Mesendoderm (in vitro differentiated cells): Measurements from ENCODE around the gene NPAS3.

Experiments
- DNase-seq: peaks from one replicate; pipeline ENCODE4 v3.0.0; 2013
- H2AK5ac ChIP-seq: 2 replicates; pipeline ENCODE4 v1.6.1; 2013; ENCODE audit warnings: low read length, inconsistent platforms
- H2BK120ac ChIP-seq: 2 replicates; pipeline ENCODE4 v1.6.1; 2013; ENCODE audit warnings: low read depth, mild to moderate bottlenecking, low read length, moderate library complexity, mixed read lengths
- H2BK15ac ChIP-seq: replicated peaks from 2 replicates; pipeline ENCODE4 v1.6.1; 2013; ENCODE audit warnings: low read depth, mild to moderate bottlenecking, moderate library complexity
- H2BK5ac ChIP-seq: 2 replicates; pipeline ENCODE4 v1.6.1; 2013; ENCODE audit warnings: low read length, inconsistent platforms
- H3K18ac ChIP-seq: 2 replicates; pipeline ENCODE4 v1.6.1; 2013; ENCODE audit warnings: mild to moderate bottlenecking, low read length, mixed read lengths
- H3K23ac ChIP-seq: one replicate; pipeline ENCODE4 v1.6.1; 2013; ENCODE audit warnings: low read length
- H3K27ac ChIP-seq: 2 replicates; pipeline ENCODE4 v1.5.1; 2013; ENCODE audit warnings: low read depth, mild to moderate bottlenecking, inconsistent platforms, low read length, moderate library complexity
- H3K27me3 ChIP-seq: 2 replicates; pipeline ENCODE4 v1.6.1; 2013; ENCODE audit warnings: low read length, control low read depth, mild to moderate bottlenecking, inconsistent platforms; ENCODE audit not compliant: insufficient read depth, poor library complexity
- H3K36me3 ChIP-seq: 2 replicates; pipeline ENCODE4 v1.6.1; 2013; ENCODE audit warnings: low read length, inconsistent platforms; ENCODE audit not compliant: control insufficient read depth, insufficient read depth
- H3K4ac ChIP-seq: one replicate; pipeline ENCODE4 v1.6.1; 2013; ENCODE audit warnings: low read depth, mild to moderate bottlenecking, low read length, moderate library complexity
- H3K4me1 ChIP-seq: 2 replicates; pipeline ENCODE4 v1.6.1; 2013; ENCODE audit warnings: low read depth, low read length, inconsistent platforms; ENCODE audit not compliant: control insufficient read depth
- H3K4me2 ChIP-seq: 2 replicates; pipeline ENCODE4 v1.6.1; 2013; ENCODE audit warnings: low read length
- H3K4me3 ChIP-seq: 2 replicates; pipeline ENCODE4 v1.5.1; 2013; ENCODE audit warnings: mild to moderate bottlenecking, low read length
- H3K56ac ChIP-seq: one replicate; pipeline ENCODE4 v1.6.1; 2013; ENCODE audit warnings: low read length
- H3K79me1 ChIP-seq: 2 replicates; pipeline ENCODE4 v1.6.1; 2013; ENCODE audit warnings: low read length, inconsistent platforms
- H3K79me2 ChIP-seq: 2 replicates; pipeline ENCODE4 v1.6.1; 2013; ENCODE audit warnings: mild to moderate bottlenecking, low read length; ENCODE audit not compliant: control insufficient read depth, insufficient read depth
- H3K9ac ChIP-seq: 2 replicates; pipeline ENCODE4 v1.6.1; 2013; ENCODE audit warnings: low read length, inconsistent platforms
- H4K5ac ChIP-seq: one replicate; pipeline ENCODE4 v1.6.1; 2013; ENCODE audit warnings: low read length
- H4K8ac ChIP-seq: one replicate; pipeline ENCODE4 v1.6.1; 2013; ENCODE audit warnings: low read depth, mild to moderate bottlenecking, control low read depth, low read length, moderate library complexity
- WGBS: extraction: QIAGEN DNeasy Blood & Tissue Kit; methylation state at CpG from one replicate; pipeline ENCODE4 v1.1.7; 2013; ENCODE audit warnings: low lambda C conversion rate, missing lambda C conversion rate; ENCODE audit not compliant: insufficient coverage; ENCODE audit errors: extremely low coverage; 5-methylcytosine and 5-hydroxymethylcytosine counted together

NPAS3 gene

GRCh38 chr14:33780035-33780434 is 841.4 kb downstream of the NPAS3 start:
- no peaks in the 10 kb centered on the region for H3K4me1 ChIP-seq
- no peak overlapping the region for H2AK5ac ChIP-seq
- H3K27me3 ChIP-seq: no peaks in the 10 kb centered on the region
- no peak overlapping the region for H3K4ac ChIP-seq
- H3K4me2 ChIP-seq: no peak overlapping the region
- H3K4me3 ChIP-seq: no peak overlapping the region
- H3K18ac ChIP-seq: no peak overlapping the region
- no CpG with 5 or more reads among the region's 4 CpGs for WGBS
- H3K79me1 ChIP-seq: no peaks in the 10 kb centered on the region
- H3K79me2 ChIP-seq: no peaks in the 10 kb centered on the region
- H3K23ac ChIP-seq: no peak overlapping the region
- H4K8ac ChIP-seq: no peak overlapping the region
- H4K5ac ChIP-seq: no peak overlapping the region
- no peak overlapping the region for H3K27ac ChIP-seq
- no peak for DNase-seq
- no peak overlapping the region for H3K56ac ChIP-seq
- H2BK5ac ChIP-seq: no peak overlapping the region
- H2BK120ac ChIP-seq: no peak overlapping the region
- H3K9ac ChIP-seq: no peak overlapping the region
- H2BK15ac ChIP-seq: no peak overlapping the region
- no peaks in the 10 kb centered on the region for H3K36me3 ChIP-seq

DNA sequence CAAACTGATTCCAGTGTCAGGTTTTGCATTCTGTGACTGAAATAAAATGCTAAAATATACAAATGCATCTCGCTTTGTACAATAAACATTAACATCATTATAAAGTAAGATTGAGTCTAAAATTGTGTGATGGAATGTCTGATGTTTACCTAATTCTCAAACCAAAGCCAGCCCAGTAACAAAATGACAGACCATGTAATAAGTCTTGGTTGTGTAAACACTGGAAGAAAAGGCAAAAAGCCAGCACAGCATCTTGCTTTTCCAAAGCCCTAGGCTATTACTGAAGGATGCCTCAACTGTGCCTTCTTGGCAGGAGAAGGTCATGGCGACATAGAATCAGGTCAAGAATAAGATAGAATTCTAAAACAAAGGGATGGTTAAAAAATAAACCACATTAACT is 842.6 kb downstream of the NPAS3 start:
- no peak overlapping the region for H2BK120ac ChIP-seq
- no peak overlapping the region for H3K4me3 ChIP-seq
- no peak overlapping the region for H3K9ac ChIP-seq
- H3K27me3 ChIP-seq: no peaks in the 10 kb centered on the region
- no peak overlapping the region for H3K56ac ChIP-seq
- H2AK5ac ChIP-seq: no peak overlapping the region
- no peak overlapping the region for H3K4ac ChIP-seq
- no CpG with 5 or more reads among the region's 2 CpGs for WGBS
- H3K18ac ChIP-seq: no peak overlapping the region
- no peaks in the 10 kb centered on the region for H3K79me2 ChIP-seq
- no peak overlapping the region for H4K8ac ChIP-seq
- no peak overlapping the region for H3K23ac ChIP-seq
- no peak overlapping the region for H3K4me2 ChIP-seq
- no peak overlapping the region for H2BK15ac ChIP-seq
- no peaks in the 10 kb centered on the region for H3K4me1 ChIP-seq
- DNase-seq: no peak
- no peak overlapping the region for H3K27ac ChIP-seq
- H4K5ac ChIP-seq: no peak overlapping the region
- H3K79me1 ChIP-seq: no peaks in the 10 kb centered on the region
- H3K36me3 ChIP-seq: no peaks in the 10 kb centered on the region
- H2BK5ac ChIP-seq: no peak overlapping the region

- no peak overlapping the region for H3K18ac ChIP-seq
- H2BK15ac ChIP-seq: no peak overlapping the region
- H3K27me3 ChIP-seq: no peaks in the 10 kb centered on the region
- H3K4me1 ChIP-seq: no peaks in the 10 kb centered on the region
- no peak overlapping the region for H2AK5ac ChIP-seq
- H3K27ac ChIP-seq: no peak overlapping the region
- H3K4ac ChIP-seq: no peak overlapping the region
- no peaks in the 10 kb centered on the region for H3K79me1 ChIP-seq
- H3K9ac ChIP-seq: no peak overlapping the region
- DNase-seq: no peak
- no peak overlapping the region for H4K5ac ChIP-seq
- no peak overlapping the region for H3K23ac ChIP-seq
- H4K8ac ChIP-seq: no peak overlapping the region
- H3K36me3 ChIP-seq: no peaks in the 10 kb centered on the region
- WGBS: no CpG with 5 or more reads among the region's 6 CpGs
- no peak overlapping the region for H3K4me2 ChIP-seq
- no peak overlapping the region for H2BK120ac ChIP-seq
- no peak overlapping the region for H3K56ac ChIP-seq
- no peak overlapping the region for H3K4me3 ChIP-seq
- no peaks in the 10 kb centered on the region for H3K79me2 ChIP-seq
- H2BK5ac ChIP-seq: no peak overlapping the region
Measured at GRCh38 chr14:33782923-33783322, 844.2 kb downstream of the NPAS3 start.

- no peak overlapping the region for H3K4me3 ChIP-seq
- no peak overlapping the region for H2AK5ac ChIP-seq
- no peaks in the 10 kb centered on the region for H3K79me1 ChIP-seq
- H2BK5ac ChIP-seq: no peak overlapping the region
- H3K79me2 ChIP-seq: no peaks in the 10 kb centered on the region
- no CpG with 5 or more reads among the region's 4 CpGs for WGBS
- no peak overlapping the region for H3K18ac ChIP-seq
- H3K27ac ChIP-seq: no peak overlapping the region
- H3K4me1 ChIP-seq: no peaks in the 10 kb centered on the region
- H3K36me3 ChIP-seq: no peaks in the 10 kb centered on the region
- no peak overlapping the region for H4K8ac ChIP-seq
- no peak overlapping the region for H3K9ac ChIP-seq
- H4K5ac ChIP-seq: no peak overlapping the region
- H3K23ac ChIP-seq: no peak overlapping the region
- no peak overlapping the region for H2BK15ac ChIP-seq
- no peak for DNase-seq
- H3K56ac ChIP-seq: no peak overlapping the region
- H3K27me3 ChIP-seq: no peaks in the 10 kb centered on the region
- H2BK120ac ChIP-seq: no peak overlapping the region
- H3K4me2 ChIP-seq: no peak overlapping the region
- no peak overlapping the region for H3K4ac ChIP-seq
Measured at GRCh38 chr14:33786091-33786825, 847.6 kb downstream of the NPAS3 start.

DNA sequence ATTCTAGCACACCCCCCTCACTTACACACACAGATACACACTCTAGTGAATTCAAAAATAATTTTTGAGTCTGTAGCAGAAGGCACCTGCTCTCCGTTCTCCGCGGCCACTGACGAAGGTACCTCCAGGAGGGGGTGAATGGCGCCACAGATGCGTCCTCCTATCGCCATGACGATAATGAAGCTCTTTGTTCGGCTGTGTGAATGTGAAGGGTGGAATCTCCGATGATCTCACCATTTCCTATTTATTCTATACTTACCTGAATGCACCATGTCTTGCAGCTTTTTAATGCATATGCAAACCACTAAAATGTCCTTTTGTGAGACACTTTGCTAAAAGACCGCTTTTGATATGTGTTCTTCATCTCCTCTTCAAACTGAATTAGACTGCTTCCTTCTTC is 849.5 kb downstream of the NPAS3 start:
- Histone ChIP-seq H3K4ac (no peak overlapping the region), H3K27ac (no peak overlapping the region)
- WGBS: no CpG with 5 or more reads among the region's 11 CpGs

GRCh38 chr14:33790996-33791395 is 852.3 kb downstream of the NPAS3 start:
- no peaks in the 10 kb centered on the region for H3K27me3 ChIP-seq
- no peak overlapping the region for H3K9ac ChIP-seq
- WGBS: no CpG with 5 or more reads among the region's 9 CpGs
- H3K27ac ChIP-seq: no peak overlapping the region
- DNase-seq: no peak
- H3K79me1 ChIP-seq: no peaks in the 10 kb centered on the region
- no peaks in the 10 kb centered on the region for H3K4me1 ChIP-seq
- no peak overlapping the region for H3K18ac ChIP-seq
- no peaks in the 10 kb centered on the region for H3K36me3 ChIP-seq
- no peaks in the 10 kb centered on the region for H3K79me2 ChIP-seq
- no peak overlapping the region for H3K4me3 ChIP-seq
- H2AK5ac ChIP-seq: no peak overlapping the region
- H3K4me2 ChIP-seq: no peak overlapping the region
- H3K4ac ChIP-seq: no peak overlapping the region
- no peak overlapping the region for H4K5ac ChIP-seq
- H3K23ac ChIP-seq: no peak overlapping the region
- no peak overlapping the region for H2BK5ac ChIP-seq
- no peak overlapping the region for H4K8ac ChIP-seq
- H3K56ac ChIP-seq: no peak overlapping the region
- no peak overlapping the region for H2BK120ac ChIP-seq
- H2BK15ac ChIP-seq: no peak overlapping the region

More for the DNA sequence above, 849.5 kb downstream of the NPAS3 start:
- Histone ChIP-seq H3K4me2 (no peak overlapping the region), H3K23ac (no peak overlapping the region), H3K4me3 (no peak overlapping the region), H4K8ac (no peak overlapping the region), H3K9ac (no peak overlapping the region), H3K36me3 (no peaks in the 10 kb centered on the region), H3K27me3 (no peaks in the 10 kb centered on the region), H3K56ac (no peak overlapping the region), H3K18ac (no peak overlapping the region), H4K5ac (no peak overlapping the region), H3K79me2 (no peaks in the 10 kb centered on the region), H2BK15ac (no peak overlapping the region), H2AK5ac (no peak overlapping the region), H3K4me1 (no peaks in the 10 kb centered on the region), H2BK120ac (no peak overlapping the region), H3K79me1 (no peaks in the 10 kb centered on the region), H2BK5ac (no peak overlapping the region)
- DNase-seq: peak; percentile 46
